Suppressor macrophage treated with lipopolysaccharide for 4 hours (primary cell): ENCODE measurements around the gene ATOSB.

Experiments
- DNase-seq: peaks from one replicate; pipeline ENCODE4 v3.0.0-alpha.2; 2020

Gene ATOSB

GRCh38 chr9:35079426-35080341, 36.0 kb downstream of the ATOSB start, which contains the start of gene FANCG:
Gene FANCG (minus strand): TSS chr9:35079942. CDS start chr9:35079524, 418 bp downstream.
- peak; percentile 91 for DNase-seq

- DNase-seq, result no peak
Measured at GRCh38 chr9:35079041-35079425, 36.6 kb downstream of the ATOSB start.

- DNase-seq, result no peak
Measured at GRCh38 chr9:35078066-35078465, 37.6 kb downstream of the ATOSB start.

GRCh38 chr9:35076848-35077247, 38.8 kb downstream of the ATOSB start:
- DNase-seq, result no peak

GRCh38 chr9:35075358-35075757, 40.3 kb downstream of the ATOSB start:
- DNase-seq, result no peak

- no peak for DNase-seq
Measured at GRCh38 chr9:35074791-35075190, 40.9 kb downstream of the ATOSB start.

- no peak for DNase-seq
Measured at GRCh38 chr9:35074141-35074540, 41.5 kb downstream of the ATOSB start.

GRCh38 chr9:35073279-35073612, 42.4 kb downstream of the ATOSB start:
- no peak for DNase-seq

GRCh38 chr9:35072461-35073278, 43.0 kb downstream of the ATOSB start, which contains the start of gene VCP:
Gene VCP (minus strand): TSS chr9:35072625. CDS start chr9:35072353, 272 bp downstream.
- DNase-seq, result peak; percentile 98

- DNase-seq, result peak; percentile 86
Measured at GRCh38 chr9:35071814-35072460, 43.7 kb downstream of the ATOSB start.

GRCh38 chr9:35070823-35071813, 44.5 kb downstream of the ATOSB start:
- no peak for DNase-seq

- DNase-seq, result no peak
Measured at GRCh38 chr9:35069020-35069419, 46.6 kb downstream of the ATOSB start.

- DNase-seq, result no peak
Measured at GRCh38 chr9:35067056-35067455, 48.6 kb downstream of the ATOSB start.

- DNase-seq, result no peak
Measured at GRCh38 chr9:35060548-35061207, 55.0 kb downstream of the ATOSB start.

- DNase-seq, result no peak
Measured at GRCh38 chr9:35059438-35059837, 56.2 kb downstream of the ATOSB start.

GRCh38 chr9:35057271-35057620, 58.4 kb downstream of the ATOSB start:
- no peak for DNase-seq

- DNase-seq, result no peak
Measured at GRCh38 chr9:35056571-35057270, 58.9 kb downstream of the ATOSB start.

GRCh38 chr9:35054871-35055644, 60.6 kb downstream of the ATOSB start:
- no peak for DNase-seq

GRCh38 chr9:35054185-35054835, 61.4 kb downstream of the ATOSB start:
- DNase-seq, result no peak
